ENCODE data around the gene NSDHL.

Gene NSDHL

GRCh38 chrX:152884171-152884570 lies 53.3 kb downstream of the NSDHL start:
- DNase-seq (ENCODE audit: insufficient read length, low spot score) (no peak), FAIRE-seq (no peak)
- TF ChIP-seq POU2F2 (IDR thresholded peaks at IDR 0.05; ENCODE audit: low read depth, low read length), result no peak
- TF ChIP-seq SPI1 (IDR thresholded peaks at IDR 0.05; ENCODE audit: low read depth, low read length), result no peak
- no peak for TF ChIP-seq POLR2AphosphoS5 (IDR thresholded peaks at IDR 0.05; ENCODE audit: low read depth, low read length)
- no peak for TF ChIP-seq PAX5 (IDR thresholded peaks at IDR 0.05; ENCODE audit: insufficient read depth, low read length, severe bottlenecking)
- no peak for TF ChIP-seq TAF1 (IDR thresholded peaks at IDR 0.05; ENCODE audit: low read depth, low read length)
- no peak for TF ChIP-seq POLR2A (IDR thresholded peaks at IDR 0.05; ENCODE audit: low read depth, low read length)

GRCh38 chrX:152886716-152887115 lies 55.9 kb downstream of the NSDHL start:
- TF ChIP-seq TAF1 (IDR thresholded peaks at IDR 0.05; ENCODE audit: low read depth, low read length), result no peak
- TF ChIP-seq POLR2A (IDR thresholded peaks at IDR 0.05; ENCODE audit: low read depth, low read length), result no peak
- TF ChIP-seq POLR2AphosphoS5 (IDR thresholded peaks at IDR 0.05; ENCODE audit: low read depth, low read length), result no peak
- TF ChIP-seq SPI1 (IDR thresholded peaks at IDR 0.05; ENCODE audit: low read depth, low read length), result no peak
- no peak for TF ChIP-seq PAX5 (IDR thresholded peaks at IDR 0.05; ENCODE audit: insufficient read depth, low read length, severe bottlenecking)
- no peak for TF ChIP-seq POU2F2 (IDR thresholded peaks at IDR 0.05; ENCODE audit: low read depth, low read length)
- FAIRE-seq (no peak), DNase-seq (ENCODE audit: insufficient read length, low spot score) (no peak)

- DNase-seq (ENCODE audit: insufficient read length, low spot score), result no peak
- TF ChIP-seq POLR2AphosphoS5 (IDR thresholded peaks at IDR 0.05; ENCODE audit: low read depth, low read length), result no peak
- TF ChIP-seq POU2F2 (IDR thresholded peaks at IDR 0.05; ENCODE audit: low read depth, low read length), result no peak
- no peak for TF ChIP-seq TAF1 (IDR thresholded peaks at IDR 0.05; ENCODE audit: low read depth, low read length)
- TF ChIP-seq POLR2A (IDR thresholded peaks at IDR 0.05; ENCODE audit: low read depth, low read length), result no peak
- TF ChIP-seq PAX5 (IDR thresholded peaks at IDR 0.05; ENCODE audit: insufficient read depth, low read length, severe bottlenecking), result no peak
- no peak for TF ChIP-seq SPI1 (IDR thresholded peaks at IDR 0.05; ENCODE audit: low read depth, low read length)
- no peak for FAIRE-seq
Measured at GRCh38 chrX:152892499-152892898, 61.6 kb downstream of the NSDHL start.

GRCh38 chrX:152892999-152893891 lies 62.4 kb downstream of the NSDHL start:
- no peak for DNase-seq (ENCODE audit: insufficient read length, low spot score)
- TF ChIP-seq SPI1 (IDR thresholded peaks at IDR 0.05; ENCODE audit: low read depth, low read length), result no peak
- TF ChIP-seq PAX5 (IDR thresholded peaks at IDR 0.05; ENCODE audit: insufficient read depth, low read length, severe bottlenecking), result no peak
- no peak for TF ChIP-seq POU2F2 (IDR thresholded peaks at IDR 0.05; ENCODE audit: low read depth, low read length)
- TF ChIP-seq POLR2AphosphoS5 (IDR thresholded peaks at IDR 0.05; ENCODE audit: low read depth, low read length), result no peak
- no peak for TF ChIP-seq POLR2A (IDR thresholded peaks at IDR 0.05; ENCODE audit: low read depth, low read length)
- no peak for TF ChIP-seq TAF1 (IDR thresholded peaks at IDR 0.05; ENCODE audit: low read depth, low read length)
- no peak for FAIRE-seq

GRCh38 chrX:152893980-152894610 lies 63.2 kb downstream of the NSDHL start:
- DNase-seq (ENCODE audit: insufficient read length, low spot score), result no peak
- no peak for TF ChIP-seq TAF1 (IDR thresholded peaks at IDR 0.05; ENCODE audit: low read depth, low read length)
- TF ChIP-seq SPI1 (IDR thresholded peaks at IDR 0.05; ENCODE audit: low read depth, low read length), result no peak
- TF ChIP-seq POLR2AphosphoS5 (IDR thresholded peaks at IDR 0.05; ENCODE audit: low read depth, low read length), result no peak
- no peak for TF ChIP-seq POLR2A (IDR thresholded peaks at IDR 0.05; ENCODE audit: low read depth, low read length)
- TF ChIP-seq POU2F2 (IDR thresholded peaks at IDR 0.05; ENCODE audit: low read depth, low read length), result no peak
- TF ChIP-seq PAX5 (IDR thresholded peaks at IDR 0.05; ENCODE audit: insufficient read depth, low read length, severe bottlenecking), result no peak
- FAIRE-seq, result no peak

- no peak for DNase-seq (ENCODE audit: insufficient read length, low spot score)
- FAIRE-seq, result no peak
- TF ChIP-seq TAF1 (IDR thresholded peaks at IDR 0.05; ENCODE audit: low read depth, low read length) (no peak), PAX5 (IDR thresholded peaks at IDR 0.05; ENCODE audit: insufficient read depth, low read length, severe bottlenecking) (no peak), POU2F2 (IDR thresholded peaks at IDR 0.05; ENCODE audit: low read depth, low read length) (no peak), POLR2A (IDR thresholded peaks at IDR 0.05; ENCODE audit: low read depth, low read length) (no peak), SPI1 (IDR thresholded peaks at IDR 0.05; ENCODE audit: low read depth, low read length) (no peak), POLR2AphosphoS5 (IDR thresholded peaks at IDR 0.05; ENCODE audit: low read depth, low read length) (no peak)
Measured at GRCh38 chrX:152895121-152895520, 64.3 kb downstream of the NSDHL start.

GRCh38 chrX:152895724-152896420 lies 65.0 kb downstream of the NSDHL start:
- FAIRE-seq (no peak), DNase-seq (ENCODE audit: insufficient read length, low spot score) (no peak)
- no peak for TF ChIP-seq POLR2AphosphoS5 (IDR thresholded peaks at IDR 0.05; ENCODE audit: low read depth, low read length)
- no peak for TF ChIP-seq TAF1 (IDR thresholded peaks at IDR 0.05; ENCODE audit: low read depth, low read length)
- TF ChIP-seq POLR2A (IDR thresholded peaks at IDR 0.05; ENCODE audit: low read depth, low read length), result no peak
- TF ChIP-seq SPI1 (IDR thresholded peaks at IDR 0.05; ENCODE audit: low read depth, low read length), result no peak
- no peak for TF ChIP-seq POU2F2 (IDR thresholded peaks at IDR 0.05; ENCODE audit: low read depth, low read length)
- no peak for TF ChIP-seq PAX5 (IDR thresholded peaks at IDR 0.05; ENCODE audit: insufficient read depth, low read length, severe bottlenecking)

GRCh38 chrX:152896450-152896849 lies 65.6 kb downstream of the NSDHL start:
- TF ChIP-seq POLR2A (IDR thresholded peaks at IDR 0.05; ENCODE audit: low read depth, low read length) (no peak), POU2F2 (IDR thresholded peaks at IDR 0.05; ENCODE audit: low read depth, low read length) (no peak), PAX5 (IDR thresholded peaks at IDR 0.05; ENCODE audit: insufficient read depth, low read length, severe bottlenecking) (no peak), SPI1 (IDR thresholded peaks at IDR 0.05; ENCODE audit: low read depth, low read length) (no peak), TAF1 (IDR thresholded peaks at IDR 0.05; ENCODE audit: low read depth, low read length) (no peak), POLR2AphosphoS5 (IDR thresholded peaks at IDR 0.05; ENCODE audit: low read depth, low read length) (no peak)
- DNase-seq (ENCODE audit: insufficient read length, low spot score) (no peak), FAIRE-seq (no peak)
